GM18873 (cell line): ENCODE measurements around the gene NDC1.
"Not testable (repeated sequence)": the region's sequence is repeated elsewhere in the genome, so short reads cannot be mapped to it uniquely, and the experiment has no call there.

ENCODE experiments used
- ATAC-seq: cut with Tn5 transposase; IDR thresholded peaks from one replicate; pipeline ENCODE4 v1.9.1; 2021; ENCODE audit warnings: mild to moderate bottlenecking, moderate library complexity, moderate number of reproducible peaks; ENCODE audit not compliant: unreplicated experiment, low FRiP score

NDC1 gene

DNA sequence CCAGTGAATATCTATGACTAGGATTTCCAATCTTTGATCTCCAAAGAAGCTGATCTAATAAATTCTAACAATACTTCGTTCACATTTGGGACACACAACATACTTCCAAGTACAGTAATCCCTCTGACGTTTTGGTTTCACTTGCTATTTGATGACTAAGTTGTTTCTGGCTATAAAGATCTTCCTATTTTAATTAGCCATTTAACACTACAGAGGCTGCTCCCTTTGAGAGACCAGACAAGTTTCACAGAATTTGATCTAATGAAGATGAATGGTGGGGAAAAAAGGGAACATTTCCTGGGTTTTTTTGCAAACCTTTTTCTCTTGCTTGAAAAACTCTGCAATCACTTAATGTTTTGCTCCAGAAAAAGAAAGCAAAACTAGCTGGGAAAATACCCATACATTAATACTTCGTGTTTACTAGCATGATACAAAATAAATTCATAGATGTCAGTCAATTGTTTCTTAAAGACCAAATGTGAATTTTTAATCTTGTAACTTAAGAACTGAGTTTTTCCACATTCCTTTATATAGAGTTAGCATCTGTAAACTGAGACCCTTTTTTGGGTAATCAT is 71.2 kb downstream of the NDC1 start:
- no peak for ATAC-seq

DNA sequence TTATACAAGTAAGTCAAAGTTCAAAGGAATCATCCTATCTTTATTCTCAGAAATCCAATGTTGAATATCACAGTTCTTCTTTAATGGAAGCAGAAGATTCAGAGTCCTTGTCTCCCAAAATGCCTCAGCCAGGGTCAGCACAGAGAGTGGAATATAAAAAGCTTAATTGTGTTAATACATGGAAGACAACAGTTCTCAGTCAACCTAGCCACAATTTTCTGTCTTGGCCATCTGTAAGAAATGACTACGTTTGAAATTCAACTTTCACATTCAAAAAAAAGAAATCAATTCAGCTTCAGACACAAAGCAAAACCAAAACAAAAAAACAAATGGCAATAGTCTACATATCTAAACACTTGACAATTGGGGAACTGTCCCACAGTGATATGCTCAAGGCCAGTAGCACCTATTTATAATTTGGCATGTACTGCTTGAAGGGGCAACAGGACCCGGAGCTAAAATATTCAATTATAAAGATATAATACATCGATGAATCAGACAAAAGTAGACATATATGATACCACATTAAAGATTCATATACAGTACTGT is 71.8 kb downstream of the NDC1 start:
- no peak for ATAC-seq

DNA sequence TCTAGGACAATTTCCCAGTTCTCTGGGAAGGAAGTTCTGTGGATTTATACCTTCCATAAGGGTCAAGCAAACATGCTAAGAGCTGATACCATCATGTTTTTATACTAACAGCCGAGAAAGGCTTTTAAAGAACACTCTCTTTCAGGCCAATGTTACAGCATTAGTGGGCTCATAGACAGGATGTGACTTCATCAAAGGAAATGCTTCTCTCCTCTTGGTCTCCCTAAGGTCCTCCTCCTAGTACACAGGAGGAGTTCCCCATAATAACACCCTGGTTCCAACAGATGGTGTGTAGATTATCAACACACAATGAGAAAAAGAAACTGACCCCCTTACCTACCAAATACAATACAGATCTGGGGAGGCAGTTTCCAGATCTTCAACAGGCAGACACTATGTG is 72.4 kb downstream of the NDC1 start:
- ATAC-seq: no peak

DNA sequence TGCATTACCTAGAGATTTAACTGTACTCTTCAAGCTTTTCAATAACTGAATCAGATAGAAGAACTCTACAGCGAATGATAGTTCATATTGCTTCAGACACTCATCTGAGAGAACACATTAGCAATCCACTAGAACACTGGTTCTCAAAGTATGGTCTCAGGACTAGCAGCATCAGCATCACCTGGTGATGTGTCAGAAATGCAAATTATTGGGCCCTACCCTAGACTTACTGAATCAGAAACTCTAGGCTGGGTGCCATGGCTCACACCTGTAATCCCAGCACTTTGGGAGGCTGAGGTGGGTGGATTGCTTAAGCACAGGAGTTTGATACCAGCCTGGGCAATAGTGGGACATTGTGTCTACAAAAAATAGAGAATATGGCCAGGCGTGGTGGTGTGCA is 74.2 kb downstream of the NDC1 start:
- no peak for ATAC-seq

DNA sequence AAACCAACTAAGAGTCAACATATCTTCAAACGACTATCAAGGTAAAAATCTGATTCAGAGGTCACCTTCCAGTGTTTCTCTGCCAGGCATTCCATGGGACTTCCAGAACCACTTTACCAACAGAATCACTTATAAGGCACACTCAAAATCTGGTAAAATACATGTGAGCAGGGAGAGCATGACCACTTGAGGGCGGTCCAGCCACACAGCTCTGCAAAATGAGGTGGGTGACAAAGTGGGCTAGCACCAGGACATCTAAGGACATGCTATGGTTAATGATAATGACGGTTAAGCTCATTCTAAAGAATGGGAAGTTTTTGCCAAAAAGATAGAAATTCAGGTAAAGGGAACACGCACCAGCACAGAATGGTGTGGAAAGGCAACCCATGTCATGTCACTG is 74.6 kb downstream of the NDC1 start:
- no peak for ATAC-seq

DNA sequence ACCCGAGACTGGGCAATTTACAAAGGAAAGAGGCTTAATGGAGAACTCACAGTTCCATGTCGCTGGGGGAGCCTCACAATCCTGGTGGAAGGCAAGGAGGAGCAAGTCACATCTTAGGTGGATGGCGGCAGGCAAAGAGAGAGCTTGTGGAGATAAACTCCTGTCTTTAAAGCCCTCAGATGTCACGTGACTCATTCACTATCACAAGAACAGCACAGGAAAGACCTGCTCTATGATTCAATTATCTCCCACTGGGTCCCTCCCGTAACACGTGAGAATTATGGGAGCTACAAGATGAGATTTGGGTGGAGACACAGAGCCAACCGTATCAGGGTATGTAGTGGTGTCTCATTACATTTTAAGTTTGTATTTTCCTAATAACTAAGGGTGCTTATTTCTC is 77.6 kb downstream of the NDC1 start:
- ATAC-seq: not testable (repeated sequence)

DNA sequence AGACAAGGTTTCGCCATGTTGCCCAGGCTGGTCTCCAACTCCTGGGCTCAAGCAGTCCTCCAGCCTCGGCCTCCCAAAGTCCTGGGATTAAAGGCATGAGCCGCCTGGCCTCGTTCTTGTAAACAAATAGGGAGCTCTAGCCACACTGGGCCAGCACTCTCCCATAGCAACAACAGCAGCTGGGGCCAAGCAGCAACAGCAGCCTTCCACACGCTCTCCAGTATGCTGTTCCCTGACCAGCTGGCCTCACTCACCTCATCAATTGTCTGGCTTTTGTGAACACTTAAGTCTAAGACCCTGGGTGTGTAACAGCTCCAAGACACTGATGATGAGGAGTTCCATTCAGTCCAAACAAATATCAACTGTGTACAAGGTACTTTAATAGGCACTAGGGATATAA is 82.2 kb downstream of the NDC1 start:
- ATAC-seq: no peak

DNA sequence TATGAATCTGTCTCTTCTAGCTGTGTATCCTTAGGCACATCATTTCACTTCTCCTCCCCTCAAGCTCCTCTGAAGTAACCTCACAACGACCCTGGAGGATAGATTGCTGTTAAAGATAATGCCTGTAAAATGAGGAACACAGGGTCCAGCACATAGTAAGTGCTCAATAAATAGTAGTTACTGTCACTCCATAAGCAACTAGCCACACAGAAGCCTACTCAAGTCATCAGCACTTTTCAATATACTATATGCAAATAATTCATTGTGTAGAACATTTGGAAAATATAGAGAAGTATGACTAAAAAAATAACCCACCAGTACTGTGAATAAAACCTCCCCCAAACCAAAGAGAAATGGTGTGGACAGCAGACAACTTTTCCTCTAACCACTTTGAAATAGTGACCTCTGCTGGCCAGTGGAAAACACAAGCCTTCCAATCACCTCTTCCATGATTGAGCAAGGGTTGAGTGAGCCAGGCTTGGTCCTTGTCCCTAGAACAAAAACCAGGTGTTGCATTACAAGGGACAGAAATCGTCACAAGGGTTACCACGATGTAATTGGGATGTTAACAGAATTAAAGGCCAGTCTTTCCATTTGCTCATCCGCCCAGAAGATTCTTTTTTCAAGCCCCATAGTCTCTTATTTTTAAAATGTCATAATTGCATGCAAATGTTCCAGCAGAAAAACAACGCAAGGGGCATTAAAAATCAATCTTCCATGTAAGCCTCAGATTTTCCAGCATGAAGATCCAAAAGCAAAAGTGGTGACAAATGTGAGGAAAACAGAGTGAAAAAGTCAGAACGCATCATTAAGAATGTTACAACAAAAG is 83.4 kb downstream of the NDC1 start:
- ATAC-seq: no peak

DNA sequence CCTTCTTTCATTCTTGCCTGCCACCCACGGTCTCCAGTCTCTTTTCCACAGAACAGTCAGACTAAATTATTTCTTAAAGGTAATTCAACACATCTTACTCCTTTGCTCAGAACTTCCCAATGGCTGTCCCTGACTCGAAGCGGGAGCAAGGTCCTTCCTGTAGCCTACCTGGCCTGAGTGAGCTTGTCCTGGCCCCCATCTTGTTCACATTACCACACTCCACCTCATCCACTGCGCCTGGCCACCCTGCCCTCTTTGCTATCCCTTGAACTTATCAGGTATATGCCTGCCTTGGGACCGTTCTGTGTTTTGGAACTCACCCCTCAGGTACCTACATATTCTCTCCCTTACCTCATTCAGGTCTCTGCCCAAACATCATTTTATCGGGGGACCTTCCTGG is 85.8 kb downstream of the NDC1 start:
- no peak for ATAC-seq

DNA sequence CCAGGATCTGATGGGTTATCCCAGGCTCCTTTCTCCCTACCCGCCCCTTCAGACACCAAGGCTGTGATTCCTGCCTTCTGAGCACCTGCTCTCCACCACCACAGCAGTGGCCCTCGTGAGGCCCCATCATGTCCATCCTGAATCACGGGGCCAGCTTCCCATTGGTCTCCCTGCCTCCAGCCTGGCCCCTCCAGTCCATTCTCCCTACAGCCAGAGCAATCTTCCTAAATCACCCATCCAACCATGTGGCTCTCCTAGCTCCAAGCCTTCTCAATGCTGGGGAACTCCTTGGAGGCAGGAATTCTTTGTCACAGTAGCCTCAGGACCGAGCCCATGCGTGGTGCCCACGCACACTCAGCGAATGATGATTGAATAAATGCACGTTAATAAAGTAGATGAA is 90.3 kb downstream of the NDC1 start:
- no peak for ATAC-seq

DNA sequence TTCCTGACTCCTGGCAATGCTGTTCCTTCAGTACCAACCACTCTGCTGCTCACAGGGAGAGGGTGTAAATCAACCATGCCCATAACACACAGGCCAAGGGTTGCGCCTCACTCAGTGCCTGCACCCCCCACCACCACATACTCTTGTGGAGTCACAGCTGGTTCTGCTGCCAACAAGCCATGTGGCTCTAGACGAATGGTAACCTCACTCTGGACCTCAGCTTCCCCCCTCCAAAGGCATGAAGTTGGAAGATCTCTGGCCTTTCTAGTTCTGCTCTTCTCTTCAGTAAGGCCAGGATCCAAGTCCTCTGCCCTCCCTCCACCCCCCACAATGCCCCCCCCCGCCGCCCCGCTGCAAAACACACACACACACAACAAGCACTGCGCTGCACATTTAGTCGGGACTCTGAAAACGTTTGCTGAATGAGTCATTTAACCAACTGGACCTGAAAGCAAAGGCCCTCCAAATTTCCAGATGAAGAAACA is 97.4 kb downstream of the NDC1 start:
- no peak for ATAC-seq

DNA sequence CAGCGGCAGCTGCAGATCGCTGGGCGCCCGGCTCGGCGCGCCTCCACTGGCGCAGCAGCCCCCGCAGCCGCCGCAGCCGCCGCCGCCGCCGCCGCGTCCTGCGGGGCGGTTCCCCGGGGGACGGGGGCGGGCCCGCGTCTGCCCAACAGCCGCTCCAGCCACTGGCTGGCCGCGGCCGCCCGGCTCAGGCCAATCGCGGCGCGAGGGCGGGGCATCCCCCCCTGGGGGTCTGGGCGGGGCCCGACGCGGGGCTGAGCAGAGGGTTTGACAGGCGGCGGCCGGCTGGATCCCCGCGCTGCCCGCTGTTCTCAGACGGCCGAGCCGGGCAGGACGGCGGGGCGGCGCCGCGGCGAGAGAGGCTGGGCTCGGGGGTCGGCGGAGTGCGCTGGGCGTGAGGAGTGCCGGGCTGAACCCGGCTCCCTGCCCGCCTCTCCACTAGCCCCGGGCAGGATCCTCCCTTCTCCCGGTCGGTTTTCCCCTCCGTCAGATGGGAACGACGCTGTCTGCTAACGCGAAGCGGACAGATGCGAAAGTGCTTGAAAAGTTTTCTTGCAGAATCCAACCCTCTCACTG is 98.9 kb downstream of the NDC1 start, which contains the start of gene GLIS1:
GLIS1 (minus strand) TSS at position 56 of the 573 bp plus-strand sequence. CDS start 1,100 bp downstream, outside the sequence.
- peak; percentile 55 for ATAC-seq

DNA sequence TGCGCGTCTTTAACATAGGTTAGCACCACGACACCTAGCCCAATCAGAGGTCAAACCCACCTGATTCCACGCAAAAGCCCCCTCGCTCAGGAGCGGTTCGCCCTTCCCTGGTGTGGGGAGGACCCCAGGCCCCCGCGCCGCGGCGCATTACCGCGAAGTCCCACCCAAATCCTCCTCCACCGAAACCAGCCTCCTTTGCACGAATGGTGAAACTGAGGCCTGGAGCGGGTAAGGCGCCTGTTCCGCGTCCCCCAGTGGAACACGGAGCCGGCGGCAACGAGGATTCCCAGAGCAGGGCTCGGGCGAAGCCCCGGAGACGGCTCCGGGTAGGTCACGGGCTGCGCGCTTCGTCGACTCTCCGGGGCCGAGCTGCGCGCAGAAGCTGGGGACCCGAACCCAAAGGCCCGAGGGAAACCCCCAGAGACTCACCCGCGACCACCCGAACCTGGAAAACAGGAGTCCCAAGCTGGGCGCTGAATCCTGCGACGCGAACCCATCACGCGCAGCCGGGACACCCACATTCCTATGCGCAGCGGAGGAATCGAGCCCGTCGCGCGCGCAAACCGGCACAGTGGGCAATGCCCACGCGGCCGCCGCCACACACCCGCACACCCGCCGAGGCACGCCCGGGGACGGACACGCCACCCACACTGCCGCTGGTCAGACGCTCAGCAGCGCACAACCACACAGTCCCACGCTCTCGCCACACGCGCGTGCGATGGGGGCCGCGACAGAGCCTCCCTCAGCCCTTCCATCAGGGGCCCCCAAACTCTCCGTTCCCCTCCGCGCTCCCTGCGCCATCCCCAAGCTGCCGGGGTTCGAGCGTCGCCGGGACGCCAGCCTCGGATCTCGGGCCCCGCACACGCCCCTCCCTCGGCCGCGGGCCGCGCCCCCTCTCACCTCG is 99.6 kb downstream of the NDC1 start:
- ATAC-seq: no peak

DNA sequence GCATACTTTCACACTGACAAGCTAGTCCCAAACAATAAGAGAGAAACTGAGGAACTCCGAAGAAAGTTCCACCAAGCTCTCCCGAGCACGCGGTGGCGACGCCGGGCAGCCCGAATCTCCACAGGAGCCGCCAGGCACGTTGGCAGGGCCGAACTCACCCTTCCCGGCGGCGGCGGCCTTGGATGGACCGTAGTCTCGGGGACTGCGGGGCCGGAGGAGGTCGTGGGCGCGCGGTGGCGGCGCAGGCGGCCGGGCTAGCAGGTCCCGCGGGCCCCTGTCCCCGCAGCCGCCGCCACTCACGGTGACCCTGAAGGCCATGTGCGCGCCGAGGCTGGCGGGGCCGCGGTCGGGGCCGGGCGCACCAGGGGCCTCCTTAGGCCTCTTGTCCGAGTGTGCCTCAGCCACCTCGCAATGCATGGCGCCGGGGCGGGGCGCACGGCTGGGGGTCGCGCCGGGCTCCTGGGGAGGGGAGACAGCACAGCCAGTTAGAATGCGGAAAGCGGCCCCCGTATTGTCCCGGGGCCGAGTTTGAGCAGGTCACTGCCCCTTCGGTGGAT is 100.4 kb downstream of the NDC1 start:
- no peak for ATAC-seq

DNA sequence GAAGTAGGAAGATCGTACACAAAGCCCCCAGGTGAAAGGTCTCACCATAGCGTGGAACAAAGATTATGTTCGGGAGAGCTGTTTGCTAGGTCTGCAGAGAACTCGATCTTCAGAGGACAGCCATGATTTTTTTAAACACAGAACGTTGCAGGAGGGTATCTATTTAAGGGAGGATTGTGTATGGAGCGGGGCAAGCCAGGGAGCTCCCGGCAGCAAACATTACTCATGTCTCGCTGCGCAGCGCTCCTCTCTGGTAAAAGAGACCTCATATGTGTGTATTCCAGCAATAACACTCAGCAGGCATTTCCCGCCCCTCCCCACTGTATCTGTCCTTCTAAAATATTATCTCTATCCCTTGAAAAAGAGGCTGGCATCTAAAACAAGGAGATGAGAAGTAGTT is 101.8 kb downstream of the NDC1 start:
- no peak for ATAC-seq

DNA sequence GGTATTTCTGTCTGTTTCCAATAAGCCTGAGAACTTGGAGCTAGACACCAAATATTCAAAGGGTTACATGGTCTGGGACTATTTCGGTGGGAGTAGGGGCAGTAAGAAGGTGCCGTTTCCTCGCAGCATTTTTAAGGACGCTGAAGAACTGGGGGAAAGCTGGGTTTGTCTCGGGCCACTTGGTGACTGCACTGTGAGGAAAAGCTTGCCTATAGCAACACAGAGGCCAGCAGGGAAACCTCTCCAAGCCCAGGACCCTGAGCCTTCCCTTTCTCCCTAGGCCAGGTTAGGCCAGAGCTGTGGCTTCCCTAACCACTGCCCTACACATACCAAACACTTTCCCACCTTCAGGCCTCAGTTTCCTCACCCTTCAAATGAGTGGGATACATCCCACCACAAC is 102.4 kb downstream of the NDC1 start:
- no peak for ATAC-seq

DNA sequence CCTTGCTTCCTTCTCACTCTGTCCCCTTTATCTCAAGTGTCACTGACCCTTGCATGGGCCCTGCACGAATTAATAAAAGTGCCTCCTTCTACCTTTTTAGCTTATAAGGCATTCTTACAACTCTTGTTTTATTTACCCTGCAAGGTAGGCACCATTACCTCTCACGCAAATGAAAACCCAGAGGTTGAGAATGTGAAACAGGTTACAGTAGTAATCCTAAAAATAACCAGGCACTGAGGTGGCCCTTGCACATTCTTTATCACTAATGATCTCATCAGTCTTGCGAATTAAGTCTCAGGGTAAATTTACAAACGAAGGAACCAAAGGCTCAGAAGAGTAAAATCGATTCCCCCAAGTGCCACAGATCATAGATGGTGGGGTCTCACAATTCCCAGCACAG is 102.8 kb downstream of the NDC1 start:
- ATAC-seq: no peak

DNA sequence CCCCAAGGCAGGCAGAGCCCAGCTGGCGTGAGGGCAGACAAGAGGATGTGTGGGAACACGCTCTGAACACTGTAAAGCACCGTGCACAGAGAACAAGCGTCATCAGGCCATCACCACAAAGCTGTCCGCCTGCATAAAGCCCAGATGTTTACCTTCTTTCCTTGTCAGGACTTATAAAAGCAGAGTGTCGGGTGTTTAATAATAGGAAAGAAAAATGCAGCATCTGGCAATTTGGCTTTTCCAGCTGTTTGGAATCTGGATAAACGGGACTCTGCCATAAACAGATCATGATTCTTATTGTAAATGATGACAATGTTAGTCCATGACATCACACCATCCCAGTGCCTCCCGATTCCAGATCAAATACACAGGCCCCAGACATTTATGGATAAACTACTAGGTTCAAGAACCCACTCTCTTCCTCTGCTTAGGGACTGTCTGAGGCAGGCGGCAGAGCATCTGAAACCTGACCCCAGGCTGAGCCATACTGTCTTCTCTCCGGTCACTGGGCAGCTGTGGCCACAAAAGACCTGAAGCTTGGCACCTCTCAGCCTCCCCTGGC is 103.4 kb downstream of the NDC1 start:
- ATAC-seq: no peak

DNA sequence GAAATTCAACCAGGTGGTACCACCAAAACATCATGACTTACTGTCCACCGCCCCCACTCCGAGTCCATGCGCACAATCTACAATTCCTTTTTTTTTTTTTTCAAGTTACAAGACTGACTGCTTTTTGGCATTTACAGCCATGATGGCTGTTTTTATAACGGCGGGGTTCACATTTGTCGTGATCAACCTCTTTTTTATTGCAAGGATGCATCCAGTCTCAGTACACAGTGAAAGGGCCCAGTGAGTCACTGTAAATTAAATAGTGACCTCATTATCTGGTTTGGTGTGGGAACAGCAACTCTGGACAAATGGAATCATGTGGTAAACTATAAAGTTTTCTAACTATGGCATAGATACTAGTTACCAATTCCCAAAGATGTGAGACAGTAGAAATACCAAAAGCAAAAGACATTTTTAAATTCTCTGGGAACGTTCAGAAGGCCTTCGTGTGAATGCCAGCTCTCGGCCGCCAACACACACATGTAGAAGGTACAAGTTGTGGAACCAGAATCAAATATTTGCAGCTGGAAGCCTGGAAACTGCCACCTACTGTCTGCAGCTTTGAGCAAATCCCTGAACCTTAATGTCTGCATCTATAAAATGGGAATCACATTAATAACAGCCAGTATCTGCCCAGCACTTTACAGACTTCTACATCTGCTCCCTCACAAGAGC is 104.0 kb downstream of the NDC1 start:
- ATAC-seq: no peak
